GM18505 (cell line): ENCODE data around the gene HOXA4.

ENCODE experiments used
- ATAC-seq: cut with Tn5 transposase; IDR thresholded peaks from one replicate; pipeline ENCODE4 v1.9.1; 2021; ENCODE audit not compliant: unreplicated experiment
- POLR2A ChIP-seq: IDR thresholded peaks from 4 replicates; pipeline ENCODE4 v1.6.1; 2011; ENCODE audit warnings: borderline replicate concordance; ENCODE audit not compliant: insufficient read depth, insufficient read length; ENCODE audit errors: extremely low read depth

The HOXA4 gene

GRCh38 chr7:27123007-27123476 is 7.5 kb downstream of the HOXA4 start:
- no peak for TF ChIP-seq POLR2A
- ATAC-seq: no peak

GRCh38 chr7:27122077-27122910 is 8.3 kb downstream of the HOXA4 start:
- no peak for ATAC-seq
- no peak for TF ChIP-seq POLR2A

- no peak for ATAC-seq
- no peak for TF ChIP-seq POLR2A
Measured at GRCh38 chr7:27121684-27122076, 8.9 kb downstream of the HOXA4 start.

GRCh38 chr7:27119412-27119911 is 11.1 kb downstream of the HOXA4 start:
- TF ChIP-seq POLR2A: no peak
- no peak for ATAC-seq

- no peak for ATAC-seq
- no peak for TF ChIP-seq POLR2A
Measured at GRCh38 chr7:27118580-27118979, 12.0 kb downstream of the HOXA4 start.

GRCh38 chr7:27117887-27118491 is 12.6 kb downstream of the HOXA4 start:
- ATAC-seq: no peak
- no peak for TF ChIP-seq POLR2A

GRCh38 chr7:27116962-27117886 is 13.3 kb downstream of the HOXA4 start:
- TF ChIP-seq POLR2A: no peak
- no peak for ATAC-seq

- ATAC-seq: no peak
- TF ChIP-seq POLR2A: no peak
Measured at GRCh38 chr7:27116031-27116961, 14.3 kb downstream of the HOXA4 start.

GRCh38 chr7:27115221-27116026 is 15.1 kb downstream of the HOXA4 start:
- ATAC-seq: no peak
- TF ChIP-seq POLR2A: no peak

- no peak for ATAC-seq
- TF ChIP-seq POLR2A: no peak
Measured at GRCh38 chr7:27114881-27115220, 15.7 kb downstream of the HOXA4 start.

GRCh38 chr7:27113991-27114769 is 16.4 kb downstream of the HOXA4 start:
- no peak for TF ChIP-seq POLR2A

More at GRCh38 chr7:27113991-27114769, 16.4 kb downstream of the HOXA4 start:
- no peak for ATAC-seq
